Head of caudate nucleus (tissue), 42 donors: ENCODE measurements around the gene POLR1D.

Source experiments
- DNase-seq, 42 donors: peaks; one replicate each; pipeline versions ENCODE4 v3.0.0 to v3.0.0-alpha.2; 2020 to 2021; ENCODE audit warnings: mixed read lengths in 7 of 42
- intact Hi-C: fragments of 100-400 bp; cut with DNase I; formaldehyde crosslinking; loops from one replicate; pipeline ENCODE4 v1.15.0; 2022

POLR1D gene

DNA sequence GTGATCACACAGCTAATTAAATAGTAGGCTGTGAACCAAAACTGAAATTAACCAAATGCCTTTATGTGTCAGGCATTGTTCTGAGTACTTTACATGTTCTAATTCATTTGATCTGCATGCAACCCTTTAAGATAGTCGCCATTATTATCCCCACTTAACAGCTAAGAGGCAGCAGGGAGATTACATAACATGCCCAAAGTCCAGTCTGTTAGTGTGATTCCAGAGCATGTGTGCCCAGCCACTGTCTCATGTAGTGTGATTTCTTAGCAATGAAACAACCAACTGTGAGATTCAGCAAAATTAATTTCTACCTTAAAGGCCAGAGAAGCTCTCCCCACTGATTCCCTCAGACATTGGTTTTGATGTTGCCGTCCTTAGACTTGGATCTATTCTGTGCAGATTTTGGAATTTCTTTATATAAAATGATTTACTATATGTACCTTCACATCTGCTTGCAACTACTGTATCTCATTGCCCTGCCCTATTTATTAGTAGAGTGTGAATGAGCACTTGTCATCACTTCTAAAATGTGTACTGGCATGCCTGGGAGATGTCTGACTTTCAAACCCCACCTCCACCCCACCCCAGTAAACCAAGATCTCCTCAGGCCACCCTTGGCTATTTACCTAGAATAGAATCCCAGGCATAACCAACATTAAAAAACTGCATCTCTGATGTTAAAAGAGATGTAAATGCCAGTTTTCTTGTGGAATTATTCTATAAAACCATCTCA is 41.2 kb downstream of the POLR1D start:
- intact Hi-C loops, result no loop called here
- no peak for DNase-seq

DNA sequence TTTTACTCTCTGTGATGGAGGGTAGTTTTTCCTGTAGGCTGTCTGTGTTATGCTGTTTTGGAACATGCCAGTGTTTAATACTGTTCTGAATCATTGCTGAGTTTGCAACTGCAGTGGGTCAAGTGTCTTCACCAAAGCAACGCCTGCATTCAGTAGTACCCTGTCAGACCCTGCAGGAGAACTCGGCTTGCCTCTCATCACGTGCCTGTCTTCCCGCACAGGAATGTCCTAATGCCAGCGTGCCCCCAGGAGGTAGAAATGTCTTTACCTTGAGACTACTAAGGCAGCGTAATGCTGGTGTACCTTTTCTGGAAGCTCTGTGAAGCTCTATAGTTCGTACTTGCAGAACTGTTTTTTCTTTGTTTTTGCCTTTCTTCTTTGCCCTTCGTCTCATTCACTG is 42.3 kb downstream of the POLR1D start:
- intact Hi-C loops, result no loop called here
- DNase-seq, result no peak

DNA sequence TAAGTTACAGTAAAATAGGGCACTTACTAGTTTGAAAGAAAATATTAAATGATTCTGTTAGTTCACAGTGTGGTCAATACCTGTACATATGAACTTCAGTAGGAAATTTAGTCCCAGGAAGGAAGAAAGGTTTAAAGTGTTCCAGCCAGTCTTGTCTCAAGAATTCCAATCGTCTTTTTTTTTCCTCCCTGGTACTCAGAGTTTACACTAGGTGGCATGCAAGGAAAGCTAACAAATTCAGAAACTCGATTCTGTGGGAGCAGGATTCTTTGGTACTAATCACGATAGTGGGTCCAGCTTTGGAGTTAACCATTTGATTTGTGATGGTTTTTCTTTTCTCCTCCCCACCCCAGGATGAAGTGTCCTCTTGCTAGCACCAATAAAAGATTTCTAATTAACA is 43.6 kb downstream of the POLR1D start:
- intact Hi-C loops, result no loop called here
- DNase-seq, result no peak

DNA sequence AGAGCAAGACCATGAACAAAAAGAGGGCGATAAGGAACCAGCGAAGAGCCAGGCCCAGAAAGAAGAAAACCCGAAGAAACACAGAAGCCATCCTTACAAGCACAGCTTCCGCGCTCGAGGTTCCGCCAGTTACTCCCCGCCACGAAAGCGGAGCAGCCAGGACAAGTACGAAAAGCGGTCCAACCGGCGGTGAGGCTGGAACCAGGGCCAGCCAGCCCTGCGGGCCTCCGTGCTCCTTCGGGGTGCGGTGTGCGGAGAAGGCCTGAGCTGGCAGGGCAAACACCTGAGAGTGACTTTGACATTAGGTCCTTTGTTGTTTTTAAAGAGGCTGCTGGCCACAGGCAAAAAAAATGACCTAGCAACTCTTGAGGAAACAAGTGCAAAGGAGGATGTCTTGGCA is 44.1 kb downstream of the POLR1D start:
- no peak for DNase-seq
- intact Hi-C loops, result no loop called here

DNA sequence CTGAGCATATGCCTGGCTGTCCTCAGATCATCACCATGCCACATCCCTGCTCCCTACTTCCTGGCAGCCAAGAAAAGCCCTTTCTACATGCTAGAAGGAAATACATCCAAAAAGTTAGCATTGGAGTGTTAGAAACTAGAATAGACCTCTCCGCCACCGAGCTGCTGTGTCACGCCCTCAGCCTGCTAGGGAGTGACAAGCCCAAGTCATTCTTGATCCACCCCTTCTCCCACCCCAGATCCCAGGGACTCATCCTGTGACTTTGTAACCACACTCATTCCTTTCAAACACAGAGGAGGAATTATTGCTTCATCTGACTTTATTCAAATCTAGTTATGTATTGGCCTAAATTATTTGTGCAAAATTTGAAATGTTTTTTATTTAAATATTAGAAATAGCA is 45.3 kb downstream of the POLR1D start:
- intact Hi-C loops, result no loop called here
- DNase-seq, result peak in 28 of 42 donors; percentile 6 to 65 (median 32)

DNA sequence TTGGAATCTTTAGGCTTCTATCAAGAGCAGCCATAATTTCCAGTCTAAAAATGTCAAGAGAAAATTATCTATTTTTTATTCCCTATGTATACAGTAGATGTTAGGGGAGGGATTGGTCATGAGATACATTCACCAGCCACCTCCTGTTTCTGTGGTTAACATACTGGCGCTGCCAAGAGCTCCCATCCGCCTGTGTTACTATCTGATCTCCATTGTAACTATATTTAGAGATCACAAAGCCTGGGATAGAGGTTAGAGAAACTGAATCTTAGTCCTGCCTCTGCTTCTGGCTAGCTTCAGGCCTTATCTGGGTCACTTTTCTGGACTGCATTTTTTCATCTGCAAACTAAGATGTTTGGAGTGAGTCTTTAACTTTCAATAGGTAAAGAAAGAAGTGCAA is 46.3 kb downstream of the POLR1D start:
- intact Hi-C loops, result no loop called here
- DNase-seq, result no peak

DNA sequence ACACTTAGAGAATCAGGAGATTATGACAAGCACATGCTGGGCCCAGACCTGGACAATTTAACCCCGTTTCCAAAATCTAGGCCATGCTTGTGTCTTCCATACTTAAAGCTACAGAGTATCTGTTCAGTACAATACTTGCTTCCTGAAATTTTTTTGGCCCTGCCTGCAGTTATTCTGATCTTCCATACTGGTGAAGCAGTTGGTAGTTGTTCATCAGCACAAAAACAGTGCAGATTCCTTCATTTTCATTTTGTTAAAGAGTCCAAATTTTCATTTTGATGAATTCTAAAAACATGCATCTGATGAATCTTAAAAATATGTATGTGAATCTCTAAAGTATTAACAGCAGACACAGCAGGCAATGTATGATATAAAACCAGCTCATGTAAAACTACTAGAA is 49.2 kb downstream of the POLR1D start:
- intact Hi-C loops, result no loop called here

DNA sequence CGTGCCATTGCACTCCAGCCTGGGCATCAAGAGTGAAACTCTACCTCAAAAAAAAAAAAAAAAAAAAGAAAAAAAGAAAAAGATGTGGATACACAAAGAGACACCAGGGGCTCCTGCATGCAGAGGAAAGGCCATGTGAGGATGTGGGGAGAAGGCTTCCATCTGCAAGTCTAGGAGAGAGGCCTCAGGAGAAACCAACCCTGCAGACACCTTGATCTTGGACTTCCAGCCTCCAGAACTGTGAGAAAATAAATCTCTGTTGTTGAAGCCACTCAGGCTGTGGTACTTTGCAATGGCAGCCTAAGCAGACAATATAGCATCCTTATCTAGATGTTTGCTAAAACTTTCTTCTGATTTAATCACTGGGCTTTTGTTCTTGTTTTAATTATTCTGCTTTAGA is 50.3 kb downstream of the POLR1D start:
- no peak for DNase-seq
- intact Hi-C loops, result no loop called here

More for the DNA sequence above, 49.2 kb downstream of the POLR1D start:
- no peak for DNase-seq
